ENCODE measurements around the gene BRWD1. TPM values are rescaled to one million over a fixed set of nuclear protein-coding genes. Genes with fewer than 3 reads are reported as not detected.

Gene BRWD1
- total RNA-seq, 1 donor from 2014 or later, result 142 TPM

- H3K27me3 ChIP-seq (ENCODE audit: control insufficient read depth in 3 of 3, insufficient read depth in 3 of 3, low read length in 3 of 3), result no peaks in the 10 kb centered on the region
- peaks cover 6 to 25% (median 16%) of the 10 kb centered on the region in 3 donors for H3K36me3 ChIP-seq (ENCODE audit: control insufficient read depth in 3 of 3, insufficient read depth in 3 of 3, low read length in 3 of 3)
- no peak overlapping the region for H3K4me3 ChIP-seq (ENCODE audit: low read length in 3 of 3)
- no peaks in the 10 kb centered on the region for H3K9me3 ChIP-seq (ENCODE audit: control insufficient read depth in 3 of 3, low read length in 3 of 3)
- no peak overlapping the region for H3K9ac ChIP-seq (ENCODE audit: low read depth in 1 of 3, low read length in 3 of 3)
- H3K4me1 ChIP-seq (ENCODE audit: control insufficient read depth in 3 of 3, insufficient read depth in 3 of 3, low read length in 3 of 3), result peaks cover 0 to 4% (median 4%) of the 10 kb centered on the region in 3 donors
- no peak overlapping the region for H3K27ac ChIP-seq (ENCODE audit: low read depth, low read length)
These were observed 12.8 kb downstream of the BRWD1 start for GRCh38 chr21:39300587-39300986.

GRCh38 chr21:39296891-39297290 lies 16.5 kb downstream of the BRWD1 start:
- H3K27me3 ChIP-seq (ENCODE audit: control insufficient read depth in 3 of 3, insufficient read depth in 3 of 3, low read length in 3 of 3), result no peaks in the 10 kb centered on the region
- H3K27ac ChIP-seq (ENCODE audit: low read depth, low read length), result no peak overlapping the region
- peaks cover 12 to 41% (median 39%) of the 10 kb centered on the region in 3 donors for H3K36me3 ChIP-seq (ENCODE audit: control insufficient read depth in 3 of 3, insufficient read depth in 3 of 3, low read length in 3 of 3)
- no peaks in the 10 kb centered on the region for H3K9me3 ChIP-seq (ENCODE audit: control insufficient read depth in 3 of 3, low read length in 3 of 3)
- H3K9ac ChIP-seq (ENCODE audit: low read depth in 1 of 3, low read length in 3 of 3), result no peak overlapping the region
- peaks cover 0 to 4% (median 4%) of the 10 kb centered on the region in 3 donors for H3K4me1 ChIP-seq (ENCODE audit: control insufficient read depth in 3 of 3, insufficient read depth in 3 of 3, low read length in 3 of 3)
- H3K4me3 ChIP-seq (ENCODE audit: low read length in 3 of 3), result no peak overlapping the region

- H3K9ac ChIP-seq (ENCODE audit: low read depth in 1 of 3, low read length in 3 of 3), result no peak overlapping the region
- H3K4me1 ChIP-seq (ENCODE audit: control insufficient read depth in 3 of 3, insufficient read depth in 3 of 3, low read length in 3 of 3), result no peaks in the 10 kb centered on the region
- peaks cover 21 to 35% (median 32%) of the 10 kb centered on the region in 3 donors for H3K36me3 ChIP-seq (ENCODE audit: control insufficient read depth in 3 of 3, insufficient read depth in 3 of 3, low read length in 3 of 3)
- H3K4me3 ChIP-seq (ENCODE audit: low read length in 3 of 3), result no peak overlapping the region
- H3K27ac ChIP-seq (ENCODE audit: low read depth, low read length), result no peak overlapping the region
- H3K27me3 ChIP-seq (ENCODE audit: control insufficient read depth in 3 of 3, insufficient read depth in 3 of 3, low read length in 3 of 3), result no peaks in the 10 kb centered on the region
- H3K9me3 ChIP-seq (ENCODE audit: control insufficient read depth in 3 of 3, low read length in 3 of 3), result no peaks in the 10 kb centered on the region
These were observed 24.4 kb downstream of the BRWD1 start for GRCh38 chr21:39288987-39289386.

- H3K9me3 ChIP-seq (ENCODE audit: control insufficient read depth in 3 of 3, low read length in 3 of 3), result no peaks in the 10 kb centered on the region
- H3K36me3 ChIP-seq (ENCODE audit: control insufficient read depth in 3 of 3, insufficient read depth in 3 of 3, low read length in 3 of 3), result peaks cover 11 to 21% (median 14%) of the 10 kb centered on the region in 3 donors
- no peaks in the 10 kb centered on the region for H3K4me1 ChIP-seq (ENCODE audit: control insufficient read depth in 3 of 3, insufficient read depth in 3 of 3, low read length in 3 of 3)
- no peak overlapping the region for H3K9ac ChIP-seq (ENCODE audit: low read depth in 1 of 3, low read length in 3 of 3)
- no peak overlapping the region for H3K27ac ChIP-seq (ENCODE audit: low read depth, low read length)
- no peaks in the 10 kb centered on the region for H3K27me3 ChIP-seq (ENCODE audit: control insufficient read depth in 3 of 3, insufficient read depth in 3 of 3, low read length in 3 of 3)
- H3K4me3 ChIP-seq (ENCODE audit: low read length in 3 of 3), result no peak overlapping the region
These were observed 30.5 kb downstream of the BRWD1 start for GRCh38 chr21:39282911-39283310.

- no peaks in the 10 kb centered on the region for H3K4me1 ChIP-seq (ENCODE audit: control insufficient read depth in 3 of 3, insufficient read depth in 3 of 3, low read length in 3 of 3)
- no peaks in the 10 kb centered on the region for H3K9me3 ChIP-seq (ENCODE audit: control insufficient read depth in 3 of 3, low read length in 3 of 3)
- H3K9ac ChIP-seq (ENCODE audit: low read depth in 1 of 3, low read length in 3 of 3), result no peak overlapping the region
- no peaks in the 10 kb centered on the region for H3K27me3 ChIP-seq (ENCODE audit: control insufficient read depth in 3 of 3, insufficient read depth in 3 of 3, low read length in 3 of 3)
- H3K27ac ChIP-seq (ENCODE audit: low read depth, low read length), result no peak overlapping the region
- peaks cover 10 to 25% (median 11%) of the 10 kb centered on the region in 3 donors for H3K36me3 ChIP-seq (ENCODE audit: control insufficient read depth in 3 of 3, insufficient read depth in 3 of 3, low read length in 3 of 3)
- no peak overlapping the region for H3K4me3 ChIP-seq (ENCODE audit: low read length in 3 of 3)
These were observed 31.6 kb downstream of the BRWD1 start for GRCh38 chr21:39281853-39282252.

GRCh38 chr21:39281207-39281606 lies 32.2 kb downstream of the BRWD1 start:
- no peak overlapping the region for H3K4me3 ChIP-seq (ENCODE audit: low read length in 3 of 3)
- no peaks in the 10 kb centered on the region for H3K4me1 ChIP-seq (ENCODE audit: control insufficient read depth in 3 of 3, insufficient read depth in 3 of 3, low read length in 3 of 3)
- H3K27me3 ChIP-seq (ENCODE audit: control insufficient read depth in 3 of 3, insufficient read depth in 3 of 3, low read length in 3 of 3), result no peaks in the 10 kb centered on the region
- no peak overlapping the region for H3K27ac ChIP-seq (ENCODE audit: low read depth, low read length)
- H3K36me3 ChIP-seq (ENCODE audit: control insufficient read depth in 3 of 3, insufficient read depth in 3 of 3, low read length in 3 of 3), result peaks cover 10 to 23% (median 13%) of the 10 kb centered on the region in 3 donors
- H3K9ac ChIP-seq (ENCODE audit: low read depth in 1 of 3, low read length in 3 of 3), result no peak overlapping the region
- no peaks in the 10 kb centered on the region for H3K9me3 ChIP-seq (ENCODE audit: control insufficient read depth in 3 of 3, low read length in 3 of 3)

GRCh38 chr21:39269620-39270019 lies 43.8 kb downstream of the BRWD1 start:
- no peak overlapping the region for H3K9ac ChIP-seq (ENCODE audit: low read depth in 1 of 3, low read length in 3 of 3)
- no peaks in the 10 kb centered on the region for H3K9me3 ChIP-seq (ENCODE audit: control insufficient read depth in 3 of 3, low read length in 3 of 3)
- no peaks in the 10 kb centered on the region for H3K27me3 ChIP-seq (ENCODE audit: control insufficient read depth in 3 of 3, insufficient read depth in 3 of 3, low read length in 3 of 3)
- H3K4me1 ChIP-seq (ENCODE audit: control insufficient read depth in 3 of 3, insufficient read depth in 3 of 3, low read length in 3 of 3), result no peaks in the 10 kb centered on the region
- H3K4me3 ChIP-seq (ENCODE audit: low read length in 3 of 3), result no peak overlapping the region
- H3K27ac ChIP-seq (ENCODE audit: low read depth, low read length), result no peak overlapping the region
- peaks cover 21 to 39% (median 32%) of the 10 kb centered on the region in 3 donors for H3K36me3 ChIP-seq (ENCODE audit: control insufficient read depth in 3 of 3, insufficient read depth in 3 of 3, low read length in 3 of 3)

GRCh38 chr21:39265603-39266002 lies 47.8 kb downstream of the BRWD1 start:
- Histone ChIP-seq H3K9me3 (ENCODE audit: control insufficient read depth in 3 of 3, low read length in 3 of 3) (no peaks in the 10 kb centered on the region), H3K36me3 (ENCODE audit: control insufficient read depth in 3 of 3, insufficient read depth in 3 of 3, low read length in 3 of 3) (peaks cover 12 to 49% (median 36%) of the 10 kb centered on the region in 3 donors)

GRCh38 chr21:39263372-39263771 lies 50.1 kb downstream of the BRWD1 start:
- no peaks in the 10 kb centered on the region for H3K27me3 ChIP-seq (ENCODE audit: control insufficient read depth in 3 of 3, insufficient read depth in 3 of 3, low read length in 3 of 3)
- H3K9ac ChIP-seq (ENCODE audit: low read depth in 1 of 3, low read length in 3 of 3), result no peak overlapping the region
- no peaks in the 10 kb centered on the region for H3K9me3 ChIP-seq (ENCODE audit: control insufficient read depth in 3 of 3, low read length in 3 of 3)
- no peaks in the 10 kb centered on the region for H3K4me1 ChIP-seq (ENCODE audit: control insufficient read depth in 3 of 3, insufficient read depth in 3 of 3, low read length in 3 of 3)
- no peak overlapping the region for H3K4me3 ChIP-seq (ENCODE audit: low read length in 3 of 3)
- peaks cover 10 to 42% (median 35%) of the 10 kb centered on the region in 3 donors for H3K36me3 ChIP-seq (ENCODE audit: control insufficient read depth in 3 of 3, insufficient read depth in 3 of 3, low read length in 3 of 3)
- no peak overlapping the region for H3K27ac ChIP-seq (ENCODE audit: low read depth, low read length)

More at GRCh38 chr21:39265603-39266002, 47.8 kb downstream of the BRWD1 start:
- no peak overlapping the region for H3K27ac ChIP-seq (ENCODE audit: low read depth, low read length)
- no peaks in the 10 kb centered on the region for H3K4me1 ChIP-seq (ENCODE audit: control insufficient read depth in 3 of 3, insufficient read depth in 3 of 3, low read length in 3 of 3)
- no peak overlapping the region for H3K4me3 ChIP-seq (ENCODE audit: low read length in 3 of 3)
- H3K27me3 ChIP-seq (ENCODE audit: control insufficient read depth in 3 of 3, insufficient read depth in 3 of 3, low read length in 3 of 3), result no peaks in the 10 kb centered on the region
- no peak overlapping the region for H3K9ac ChIP-seq (ENCODE audit: low read depth in 1 of 3, low read length in 3 of 3)

GRCh38 chr21:39258207-39258606 lies 55.2 kb downstream of the BRWD1 start:
- no peaks in the 10 kb centered on the region for H3K9me3 ChIP-seq (ENCODE audit: control insufficient read depth in 3 of 3, low read length in 3 of 3)
- peaks cover 4 to 33% (median 30%) of the 10 kb centered on the region in 3 donors for H3K36me3 ChIP-seq (ENCODE audit: control insufficient read depth in 3 of 3, insufficient read depth in 3 of 3, low read length in 3 of 3)
- no peak overlapping the region for H3K27ac ChIP-seq (ENCODE audit: low read depth, low read length)
- no peak overlapping the region for H3K4me3 ChIP-seq (ENCODE audit: low read length in 3 of 3)
- no peak overlapping the region for H3K9ac ChIP-seq (ENCODE audit: low read depth in 1 of 3, low read length in 3 of 3)
- no peaks in the 10 kb centered on the region for H3K4me1 ChIP-seq (ENCODE audit: control insufficient read depth in 3 of 3, insufficient read depth in 3 of 3, low read length in 3 of 3)
- no peaks in the 10 kb centered on the region for H3K27me3 ChIP-seq (ENCODE audit: control insufficient read depth in 3 of 3, insufficient read depth in 3 of 3, low read length in 3 of 3)
